Gastroesophageal sphincter (tissue), 4 donors: ENCODE data around the gene MYOF. TPM values are rescaled to one million over a fixed set of nuclear protein-coding genes. Genes with fewer than 3 reads are reported as not detected.

Experiments
- ATAC-seq: fragments of 150-250 bp; one replicate; pipeline ENCODE4 v1.9.1; 2016; ENCODE audit warnings: mild to moderate bottlenecking, moderate library complexity
- H3K27ac ChIP-seq, 4 donors: fragments of 200-600 bp; sonication (generic) in 3 of 4; 1 replicate in 3 of 4; 2 replicates in 1 of 4; pipeline ENCODE4 v1.5.1; 2016 to 2019
- H3K27me3 ChIP-seq: fragments of 200-600 bp; sonication (generic); one replicate; pipeline ENCODE4 v1.5.1; 2019
- H3K36me3 ChIP-seq, 2 donors: fragments of 200-600 bp; sonication (generic); one replicate each; pipeline ENCODE4 v1.5.1; 2019; ENCODE audit warnings: control low read depth in 1 of 2
- H3K4me1 ChIP-seq, 3 donors: fragments of 200-600 bp; sonication (generic); 1 replicate in 2 of 3; 2 replicates in 1 of 3; pipeline ENCODE4 v1.5.1; 2016 to 2019; ENCODE audit warnings: control low read depth in 2 of 3
- H3K4me3 ChIP-seq, 2 donors: fragments of 200-600 bp; sonication (generic); one replicate each; pipeline ENCODE4 v1.5.1; 2019; ENCODE audit warnings: mild to moderate bottlenecking in 1 of 2, moderate library complexity in 1 of 2
- H3K9me3 ChIP-seq, 3 donors: fragments of 200-600 bp; sonication (generic); one replicate each; pipeline ENCODE4 v1.5.1; 2017 to 2019; ENCODE audit warnings: control low read depth in 2 of 3
- EP300 ChIP-seq: sonication (generic); formaldehyde crosslinking; IDR thresholded peaks from one replicate; pipeline ENCODE4 v1.6.1; 2017; ENCODE audit warnings: antibody characterized with exemption, mild to moderate bottlenecking
- POLR2A ChIP-seq, 2 donors: fragments of 450-650 bp; IDR thresholded peaks; one replicate each; pipeline ENCODE4 v1.6.1; 2017; ENCODE audit warnings: antibody characterized with exemption in 2 of 2, mild to moderate bottlenecking in 2 of 2, moderate library complexity in 1 of 2
- POLR2AphosphoS5 ChIP-seq: sonication (generic); formaldehyde crosslinking; IDR thresholded peaks from one replicate; pipeline ENCODE4 v1.6.1; 2017; ENCODE audit warnings: antibody characterized with exemption
- WGBS, 2 donors: methylation state at CpG; one replicate each; pipeline ENCODE4 v1.1.5; 2018; ENCODE audit warnings: low coverage in 1 of 2; 5-methylcytosine and 5-hydroxymethylcytosine counted together
- total RNA-seq, 4 donors: library from RNA; depleted of rRNA; stranded (reverse); fragments of >200 nt; gene quantifications; one replicate each; pipeline ENCODE4 v1.1.0, GENCODE V29; 2016
- TF ChIP-seq, protein P1 (sequence below), 4 experiments: fragments of 200-600 bp in 2 of 4; fragments of 450-650 bp in 2 of 4; sonication (generic) in 1 of 4; IDR thresholded peaks; one replicate each; pipeline ENCODE4 v1.5.1; 2017 to 2019; ENCODE audit warnings: antibody characterized with exemption in 4 of 4, mild to moderate bottlenecking in 2 of 4, moderate library complexity in 2 of 4

Gene MYOF
- total RNA-seq, 4 donors from 2014 or later = 98.0 to 157 (median 126) TPM

DNA sequence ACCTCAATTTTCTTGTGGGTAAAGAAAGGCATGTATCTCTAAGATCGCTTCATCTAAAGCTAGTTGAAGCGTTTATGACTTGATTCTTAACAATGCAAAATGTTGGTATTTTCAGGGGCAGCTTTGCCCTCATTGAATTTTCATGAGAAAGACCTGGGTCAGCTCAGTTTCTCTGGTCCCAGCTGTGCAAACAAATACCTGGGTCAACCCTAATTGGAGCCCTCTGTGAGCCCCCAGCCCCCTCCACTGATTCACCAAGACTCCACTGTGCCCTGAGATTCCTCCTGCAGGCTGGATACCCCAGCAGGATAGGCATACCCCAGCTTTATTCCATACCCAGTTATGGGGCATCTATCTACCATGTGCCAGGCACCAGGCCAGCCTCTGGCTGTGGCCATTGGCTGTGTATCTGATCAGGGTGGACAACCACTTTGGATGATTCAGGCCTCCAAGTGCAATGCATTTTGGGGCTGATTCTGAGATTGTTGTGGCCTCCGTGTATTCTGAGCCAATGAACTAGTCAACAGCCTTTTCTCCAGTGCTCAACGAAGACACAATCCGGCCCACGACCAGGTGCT lies 201.9 kb downstream of the MYOF start:
- Histone ChIP-seq H3K4me1 (no peaks in the 10 kb centered on the region), H3K27me3 (no peaks in the 10 kb centered on the region), H3K36me3 (no peaks in the 10 kb centered on the region), H3K9me3 (no peaks in the 10 kb centered on the region), H3K27ac (no peak overlapping the region), H3K4me3 (no peak overlapping the region)
- 61 to 90% methylated on average over 2 of the region's 6 CpGs for WGBS, 2 donors
- no peak for TF ChIP-seq POLR2A (IDR thresholded peaks at IDR 0.05)
- TF ChIP-seq EP300 = no peak
- TF ChIP-seq, protein P1, sequence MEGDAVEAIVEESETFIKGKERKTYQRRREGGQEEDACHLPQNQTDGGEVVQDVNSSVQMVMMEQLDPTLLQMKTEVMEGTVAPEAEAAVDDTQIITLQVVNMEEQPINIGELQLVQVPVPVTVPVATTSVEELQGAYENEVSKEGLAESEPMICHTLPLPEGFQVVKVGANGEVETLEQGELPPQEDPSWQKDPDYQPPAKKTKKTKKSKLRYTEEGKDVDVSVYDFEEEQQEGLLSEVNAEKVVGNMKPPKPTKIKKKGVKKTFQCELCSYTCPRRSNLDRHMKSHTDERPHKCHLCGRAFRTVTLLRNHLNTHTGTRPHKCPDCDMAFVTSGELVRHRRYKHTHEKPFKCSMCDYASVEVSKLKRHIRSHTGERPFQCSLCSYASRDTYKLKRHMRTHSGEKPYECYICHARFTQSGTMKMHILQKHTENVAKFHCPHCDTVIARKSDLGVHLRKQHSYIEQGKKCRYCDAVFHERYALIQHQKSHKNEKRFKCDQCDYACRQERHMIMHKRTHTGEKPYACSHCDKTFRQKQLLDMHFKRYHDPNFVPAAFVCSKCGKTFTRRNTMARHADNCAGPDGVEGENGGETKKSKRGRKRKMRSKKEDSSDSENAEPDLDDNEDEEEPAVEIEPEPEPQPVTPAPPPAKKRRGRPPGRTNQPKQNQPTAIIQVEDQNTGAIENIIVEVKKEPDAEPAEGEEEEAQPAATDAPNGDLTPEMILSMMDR (IDR thresholded peaks at IDR 0.05) = no peak
- TF ChIP-seq POLR2AphosphoS5 = no peak
- ATAC-seq = no peak

DNA sequence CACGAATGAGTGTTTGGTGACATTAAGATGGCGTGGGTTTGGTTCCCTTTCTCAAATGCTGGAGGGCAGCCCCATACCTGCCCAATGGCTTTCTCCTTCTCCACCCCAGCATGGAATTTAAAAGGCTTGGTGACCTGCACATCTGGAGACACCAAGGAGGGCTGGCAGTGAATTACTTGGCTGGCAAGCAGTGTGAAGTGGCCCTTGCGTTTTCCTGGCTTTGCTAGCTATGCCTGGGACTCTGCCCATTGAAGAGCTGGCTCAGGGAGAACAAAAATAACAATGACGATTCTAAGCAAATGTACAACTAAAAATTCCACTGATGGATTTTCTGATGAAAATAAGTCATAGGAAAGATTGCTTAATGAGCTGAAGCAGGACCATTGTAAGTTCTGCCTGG lies 204.8 kb downstream of the MYOF start:
- no peaks in the 10 kb centered on the region for H3K4me1 ChIP-seq
- 90 to 100% methylated on average over 2 to 4 of the region's 4 CpGs for WGBS, 2 donors
- no peaks in the 10 kb centered on the region for H3K27me3 ChIP-seq
- no peaks in the 10 kb centered on the region for H3K9me3 ChIP-seq
- ATAC-seq = no peak
- no peaks in the 10 kb centered on the region for H3K36me3 ChIP-seq
- H3K4me3 ChIP-seq = no peak overlapping the region
- H3K27ac ChIP-seq = no peak overlapping the region
- TF ChIP-seq, protein P1 (IDR thresholded peaks at IDR 0.05) = no peak
- TF ChIP-seq POLR2A (IDR thresholded peaks at IDR 0.05) = no peak
- no peak for TF ChIP-seq POLR2AphosphoS5
- no peak for TF ChIP-seq EP300

DNA sequence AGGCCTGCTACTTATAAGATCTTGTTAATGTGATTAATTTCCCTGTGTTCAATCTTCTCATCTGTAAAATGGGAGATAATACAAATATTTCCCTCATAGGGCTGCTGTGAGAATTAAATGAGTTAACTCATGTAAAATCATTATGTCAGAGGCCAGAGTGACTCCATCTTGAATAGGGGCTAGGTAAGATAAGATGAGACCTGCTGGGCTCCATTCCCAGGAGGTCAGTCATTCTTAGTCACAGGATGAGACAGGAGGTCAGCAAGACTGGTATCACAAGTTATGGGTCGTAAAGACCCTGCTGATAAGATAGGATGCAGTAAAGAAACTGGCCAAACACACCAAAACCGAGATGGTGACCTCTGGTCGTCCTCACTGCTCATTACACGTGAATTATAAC lies 207.7 kb downstream of the MYOF start:
- H3K4me3 ChIP-seq = no peak overlapping the region
- WGBS, 2 donors = 30 to 38% methylated on average over 4 of the region's 4 CpGs
- no peak overlapping the region for H3K27ac ChIP-seq
- no peaks in the 10 kb centered on the region for H3K36me3 ChIP-seq
- H3K9me3 ChIP-seq = peaks cover 0 to 5% (median 0%) of the 10 kb centered on the region in 3 donors
- no peak for TF ChIP-seq POLR2A (IDR thresholded peaks at IDR 0.05)
- H3K4me1 ChIP-seq = no peaks in the 10 kb centered on the region
- ATAC-seq = no peak
- no peaks in the 10 kb centered on the region for H3K27me3 ChIP-seq

DNA sequence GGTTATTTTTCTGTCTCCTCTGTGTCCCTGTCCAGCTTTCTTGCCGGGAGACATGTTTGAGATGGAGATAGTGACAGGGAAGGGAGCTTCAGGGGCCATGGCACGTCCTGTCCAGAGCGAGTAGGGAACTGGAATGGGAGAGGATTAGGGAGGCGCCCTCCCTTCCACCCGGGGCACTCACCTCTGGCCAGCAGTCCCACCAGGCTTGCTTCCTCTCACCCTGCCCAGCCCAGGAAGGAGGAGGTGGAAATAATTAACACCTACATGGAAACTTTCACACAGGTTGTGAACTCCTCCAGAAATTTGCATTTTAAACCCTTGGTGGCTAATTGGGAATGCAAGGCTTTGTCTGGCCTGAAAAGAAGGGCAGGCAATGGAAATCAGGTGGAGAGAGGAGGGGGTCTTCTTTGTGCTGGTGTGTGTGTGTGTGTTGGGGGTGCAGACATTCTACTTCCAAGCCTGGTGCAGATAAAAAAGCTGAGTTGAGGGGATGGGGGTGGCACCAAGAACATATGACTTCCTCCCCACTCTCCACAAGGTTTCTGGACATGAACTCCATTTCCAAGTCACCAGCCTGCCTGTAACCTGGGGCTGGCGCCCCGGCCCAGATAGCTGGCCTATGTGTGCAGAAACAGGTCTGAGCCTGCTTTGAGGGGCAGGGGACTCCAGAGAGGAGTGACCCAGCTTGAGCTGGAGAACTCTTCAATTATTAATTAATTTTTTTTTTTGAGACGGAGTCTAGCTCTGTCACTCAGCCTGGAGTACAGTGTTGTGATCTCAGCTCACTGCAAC lies 209.1 kb downstream of the MYOF start:
- Histone ChIP-seq H3K4me1 (no peaks in the 10 kb centered on the region), H3K4me3 (no peak overlapping the region), H3K36me3 (no peaks in the 10 kb centered on the region), H3K27me3 (no peaks in the 10 kb centered on the region), H3K9me3 (peaks cover 0 to 12% (median 0%) of the 10 kb centered on the region in 3 donors), H3K27ac (no peak overlapping the region)
- ATAC-seq = no peak
- WGBS, 2 donors = 38% methylated on average over 2 of the region's 8 CpGs; no CpG with 5 or more reads in 1 of the 2 donors
- TF ChIP-seq POLR2A (IDR thresholded peaks at IDR 0.05) = no peak

DNA sequence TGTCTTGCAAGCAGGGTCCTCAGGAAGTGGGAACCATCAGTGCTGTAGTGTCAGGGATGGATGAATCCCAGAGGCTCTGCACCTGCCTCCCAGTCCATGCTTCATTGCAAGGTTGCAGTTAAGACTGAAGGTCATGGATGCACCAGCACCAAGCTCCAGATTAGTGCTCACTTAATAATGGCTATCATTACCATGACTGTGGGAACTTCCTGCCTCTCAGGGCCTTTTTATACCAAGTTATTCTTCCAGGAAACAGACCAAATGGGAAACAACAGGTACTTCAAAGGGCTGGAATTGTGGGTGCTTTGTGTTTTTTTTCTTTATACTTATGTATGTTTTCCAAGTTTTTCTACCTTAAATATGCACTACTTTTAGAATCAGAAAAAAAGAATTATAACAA lies 210.8 kb downstream of the MYOF start:
- no peaks in the 10 kb centered on the region for H3K36me3 ChIP-seq
- no peaks in the 10 kb centered on the region for H3K4me1 ChIP-seq
- peaks cover 0 to 12% (median 0%) of the 10 kb centered on the region in 3 donors for H3K9me3 ChIP-seq
- ATAC-seq = no peak
- TF ChIP-seq POLR2A (IDR thresholded peaks at IDR 0.05) = no peak
- TF ChIP-seq POLR2AphosphoS5 = no peak
- TF ChIP-seq, protein P1 (IDR thresholded peaks at IDR 0.05) = no peak
- no peak overlapping the region for H3K4me3 ChIP-seq
- H3K27ac ChIP-seq = no peak overlapping the region
- H3K27me3 ChIP-seq = no peaks in the 10 kb centered on the region

DNA sequence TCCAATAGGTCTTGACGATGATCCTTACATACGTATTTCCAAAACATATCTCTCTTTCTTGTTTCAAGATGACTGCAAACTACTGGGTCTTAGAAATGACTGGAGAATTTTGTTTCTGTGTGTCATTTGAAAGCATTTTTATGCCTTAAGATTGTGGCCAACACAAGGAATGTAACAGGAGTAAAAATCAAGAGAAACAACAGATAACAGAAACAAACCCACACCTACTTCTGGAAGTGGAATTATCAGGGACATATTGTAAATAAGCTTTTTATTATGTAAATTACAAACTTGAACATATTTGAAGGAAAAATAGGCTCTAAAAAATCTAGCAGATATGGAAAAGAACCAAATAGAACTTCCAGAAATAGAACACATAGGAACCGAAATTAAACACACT lies 212.9 kb downstream of the MYOF start:
- no peak overlapping the region for H3K4me3 ChIP-seq
- no peaks in the 10 kb centered on the region for H3K4me1 ChIP-seq
- no peaks in the 10 kb centered on the region for H3K27me3 ChIP-seq
- 83 to 98% methylated on average over 3 of the region's 3 CpGs for WGBS, 2 donors
- no peaks in the 10 kb centered on the region for H3K36me3 ChIP-seq
- peaks cover 0 to 12% (median 0%) of the 10 kb centered on the region in 3 donors for H3K9me3 ChIP-seq
- H3K27ac ChIP-seq = no peak overlapping the region
- ATAC-seq = no peak
- TF ChIP-seq, protein P1 (IDR thresholded peaks at IDR 0.05) = no peak
- no peak for TF ChIP-seq EP300
- no peak for TF ChIP-seq POLR2AphosphoS5
